B cell (primary cell): ENCODE data around the gene MYRIP.

Source experiments
- CTCF ChIP-seq: fragments of 200-600 bp; IDR thresholded peaks from one replicate; pipeline ENCODE4 v1.8.0; 2022; ENCODE audit warnings: antibody characterized with exemption, mild to moderate bottlenecking
- EZH2 ChIP-seq: IDR thresholded peaks from 2 replicates; pipeline ENCODE4 v1.6.1; 2012; ENCODE audit warnings: borderline replicate concordance, low read depth, mild to moderate bottlenecking, moderate library complexity, low read length; ENCODE audit not compliant: insufficient read depth, poor library complexity, severe bottlenecking

- TF ChIP-seq EZH2 = no peak
- TF ChIP-seq CTCF = no peak
These were observed 499.5 kb downstream of the MYRIP start for GRCh38 chr3:40308725-40309417.
